ENCODE data around the gene IL19. TPM values are rescaled to one million over a fixed set of nuclear protein-coding genes. Genes with fewer than 3 reads are reported as not detected.

IL19 gene, protein sequence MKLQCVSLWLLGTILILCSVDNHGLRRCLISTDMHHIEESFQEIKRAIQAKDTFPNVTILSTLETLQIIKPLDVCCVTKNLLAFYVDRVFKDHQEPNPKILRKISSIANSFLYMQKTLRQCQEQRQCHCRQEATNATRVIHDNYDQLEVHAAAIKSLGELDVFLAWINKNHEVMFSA
- total RNA-seq (not detected), polyA plus RNA-seq (not detected)
- long read RNA-seq, donor 1, result 0 reads
- long read RNA-seq, donor 2, result 0 reads
- long read RNA-seq, donor 3, result 0 reads
- long read RNA-seq, donor 4, result 0 reads
- long read RNA-seq, donor 5, result 0 reads
- long read RNA-seq, donor 6, result 0 reads
- long read RNA-seq, donor 7, result 0 reads
- long read RNA-seq, donor 8, result 0 reads
- long read RNA-seq, donor 9, result 0 reads
- long read RNA-seq, donor 10, result 0 reads

GRCh38 chr1:206770531-206771337 is at the start of gene IL19:
Gene IL19 (plus strand): TSS chr1:206770773. CDS start chr1:206836663, 65,890 bp downstream.
- H3K4me1 ChIP-seq (replicated peaks in 1 of 2), result no peaks in the 10 kb centered on the region
- intact Hi-C loops (cut with DNase I), result no loop called here
- WGBS, 4 donors, result 61 to 75% (median 67%) methylated on average over 6 to 9 of the region's 9 CpGs
- H3K27me3 ChIP-seq, result no peaks in the 10 kb centered on the region
- TF ChIP-seq, protein P1, sequence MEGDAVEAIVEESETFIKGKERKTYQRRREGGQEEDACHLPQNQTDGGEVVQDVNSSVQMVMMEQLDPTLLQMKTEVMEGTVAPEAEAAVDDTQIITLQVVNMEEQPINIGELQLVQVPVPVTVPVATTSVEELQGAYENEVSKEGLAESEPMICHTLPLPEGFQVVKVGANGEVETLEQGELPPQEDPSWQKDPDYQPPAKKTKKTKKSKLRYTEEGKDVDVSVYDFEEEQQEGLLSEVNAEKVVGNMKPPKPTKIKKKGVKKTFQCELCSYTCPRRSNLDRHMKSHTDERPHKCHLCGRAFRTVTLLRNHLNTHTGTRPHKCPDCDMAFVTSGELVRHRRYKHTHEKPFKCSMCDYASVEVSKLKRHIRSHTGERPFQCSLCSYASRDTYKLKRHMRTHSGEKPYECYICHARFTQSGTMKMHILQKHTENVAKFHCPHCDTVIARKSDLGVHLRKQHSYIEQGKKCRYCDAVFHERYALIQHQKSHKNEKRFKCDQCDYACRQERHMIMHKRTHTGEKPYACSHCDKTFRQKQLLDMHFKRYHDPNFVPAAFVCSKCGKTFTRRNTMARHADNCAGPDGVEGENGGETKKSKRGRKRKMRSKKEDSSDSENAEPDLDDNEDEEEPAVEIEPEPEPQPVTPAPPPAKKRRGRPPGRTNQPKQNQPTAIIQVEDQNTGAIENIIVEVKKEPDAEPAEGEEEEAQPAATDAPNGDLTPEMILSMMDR (IDR thresholded peaks at IDR 0.05), result no peak
- peak in 1 of 2 donors; percentile 14 for TF ChIP-seq POLR2A (IDR thresholded peaks at IDR 0.05)
- peak within 1 kb of the TSS; percentile 12 to 87 (median 57) for H3K27ac ChIP-seq
- peak within 1 kb of the TSS in 1 of 4 donors; percentile 24 for H3K4me3 ChIP-seq
- peak in 5 of 7 donors; percentile 17 to 50 (median 26) for DNase-seq
- no peaks in the 10 kb centered on the region for H3K9me3 ChIP-seq (replicated peaks in 1 of 3)
- no peaks in the 10 kb centered on the region for H3K36me3 ChIP-seq (replicated peaks in 1 of 2)

DNA sequence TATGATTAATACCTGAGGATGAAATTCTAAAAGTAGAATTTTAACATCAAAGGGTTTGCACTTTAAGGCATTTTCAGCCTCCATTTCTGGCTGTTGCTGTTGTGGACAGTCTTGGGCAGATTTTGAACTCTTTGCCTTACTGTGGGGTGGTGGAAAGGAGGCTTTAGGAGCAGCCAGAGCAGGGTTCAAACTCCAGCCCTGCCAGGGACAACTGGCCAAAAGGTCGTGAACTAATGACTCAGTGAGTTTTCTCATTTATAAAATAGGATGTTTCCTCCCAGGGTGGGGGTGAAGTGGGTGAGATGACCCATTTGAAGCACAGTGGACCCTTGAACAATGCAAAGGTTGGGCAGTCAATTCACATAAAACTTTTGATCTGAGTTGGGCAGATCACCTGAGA is 49.1 kb upstream of the IL19 start:
- DNase-seq, result no peak
- Histone ChIP-seq H3K4me3 (no peak overlapping the region), H3K27ac (no peak overlapping the region), H3K36me3 (replicated peaks in 1 of 2) (no peaks in the 10 kb centered on the region), H3K27me3 (no peaks in the 10 kb centered on the region), H3K4me1 (replicated peaks in 1 of 2) (peaks cover 33 to 71% of the 10 kb centered on the region in 2 donors), H3K9me3 (replicated peaks in 1 of 3) (no peaks in the 10 kb centered on the region)
- no peak for TF ChIP-seq POLR2A (IDR thresholded peaks at IDR 0.05)
- TF ChIP-seq, protein P1 (IDR thresholded peaks at IDR 0.05), result no peak
- 47 to 77% (median 54%) methylated on average over 1 of the region's 1 CpG for WGBS, 4 donors
- intact Hi-C loops (cut with DNase I), result loop anchor here in 1 of 2 donors (5.0 to 10.0 kb wide), 2 partner anchors 34 to 87 kb away; partner anchors contain the start of gene DYRK3

GRCh38 chr1:206722751-206723461 is 47.7 kb upstream of the IL19 start:
- intact Hi-C loops (cut with DNase I), result loop anchor here in 1 of 2 donors (5.0 to 10.0 kb wide), 2 partner anchors 36 to 88 kb away; partner anchors contain the start of gene DYRK3
- TF ChIP-seq, protein P1 (IDR thresholded peaks at IDR 0.05), result no peak
- Histone ChIP-seq H3K36me3 (replicated peaks in 1 of 2) (no peaks in the 10 kb centered on the region), H3K27ac (peak overlapping the region in 4 of 5 donors; percentile 54 to 87 (median 74)), H3K27me3 (no peaks in the 10 kb centered on the region), H3K4me1 (replicated peaks in 1 of 2) (peaks cover 19 to 69% of the 10 kb centered on the region in 2 donors), H3K9me3 (replicated peaks in 1 of 3) (no peaks in the 10 kb centered on the region), H3K4me3 (no peak overlapping the region)
- WGBS, 4 donors, result 82 to 88% (median 86%) methylated on average over 8 to 17 of the region's 17 CpGs
- no peak for DNase-seq
